ENCODE data around the gene FAM20B. TPM values are rescaled to one million over a fixed set of nuclear protein-coding genes. Genes with fewer than 3 reads are reported as not detected.

FAM20B gene
- total and polyA plus RNA-seq, 7 donors, result 22.5 to 55.2 (median 48.3) TPM

DNA sequence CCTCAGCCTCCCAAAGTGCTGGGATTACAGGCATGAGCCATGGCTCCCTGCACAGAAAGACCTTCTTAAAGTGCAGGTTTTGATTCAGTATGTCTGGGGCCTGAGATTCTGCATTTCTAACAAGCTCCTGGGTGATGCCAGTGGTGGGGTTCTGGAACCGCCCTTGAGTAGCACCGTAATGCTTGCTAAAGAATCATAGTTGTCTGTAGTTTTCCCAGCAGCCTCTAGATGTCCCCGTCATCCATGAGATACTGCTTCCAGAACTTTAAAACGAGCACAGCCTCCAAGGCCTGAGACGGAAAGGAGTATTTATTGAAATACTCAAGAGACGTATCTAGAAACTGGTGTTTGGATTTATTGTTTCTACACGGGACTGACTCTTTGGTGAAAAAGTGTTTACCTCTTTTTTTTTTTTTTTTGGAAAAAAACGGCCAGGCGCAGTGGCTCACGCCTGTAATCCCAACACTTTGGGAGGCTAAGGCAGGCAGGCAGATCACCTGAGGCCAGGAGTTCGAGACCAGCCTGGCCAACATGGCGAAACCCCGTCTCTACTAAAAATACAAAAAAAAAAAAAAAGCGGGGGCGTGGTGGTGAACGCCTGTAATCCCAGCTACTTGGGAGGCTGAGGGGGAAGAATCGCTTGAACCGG, 53.5 kb downstream of the FAM20B start:
- WGBS, 3 donors, result 46 to 53% (median 52%) methylated on average over 16 to 18 of the region's 18 CpGs
- ATAC-seq, result peak in 3 of 4 donors; percentile 26 to 54 (median 31)
- Histone ChIP-seq H3K4me1 (peaks cover 20% of the 10 kb centered on the region), H3K27ac (no peak overlapping the region), H3K9me3 (no peaks in the 10 kb centered on the region), H3K27me3 (ENCODE audit: insufficient read depth in 3 of 3, low read length in 2 of 3) (no peaks in the 10 kb centered on the region), H3K4me3 (no peak overlapping the region), H3K36me3 (ENCODE audit: insufficient read depth in 1 of 2, low read depth in 1 of 2) (peaks cover 0 to 26% of the 10 kb centered on the region in 2 donors)
- DNase-seq, result no peak
- TF ChIP-seq, protein P1, sequence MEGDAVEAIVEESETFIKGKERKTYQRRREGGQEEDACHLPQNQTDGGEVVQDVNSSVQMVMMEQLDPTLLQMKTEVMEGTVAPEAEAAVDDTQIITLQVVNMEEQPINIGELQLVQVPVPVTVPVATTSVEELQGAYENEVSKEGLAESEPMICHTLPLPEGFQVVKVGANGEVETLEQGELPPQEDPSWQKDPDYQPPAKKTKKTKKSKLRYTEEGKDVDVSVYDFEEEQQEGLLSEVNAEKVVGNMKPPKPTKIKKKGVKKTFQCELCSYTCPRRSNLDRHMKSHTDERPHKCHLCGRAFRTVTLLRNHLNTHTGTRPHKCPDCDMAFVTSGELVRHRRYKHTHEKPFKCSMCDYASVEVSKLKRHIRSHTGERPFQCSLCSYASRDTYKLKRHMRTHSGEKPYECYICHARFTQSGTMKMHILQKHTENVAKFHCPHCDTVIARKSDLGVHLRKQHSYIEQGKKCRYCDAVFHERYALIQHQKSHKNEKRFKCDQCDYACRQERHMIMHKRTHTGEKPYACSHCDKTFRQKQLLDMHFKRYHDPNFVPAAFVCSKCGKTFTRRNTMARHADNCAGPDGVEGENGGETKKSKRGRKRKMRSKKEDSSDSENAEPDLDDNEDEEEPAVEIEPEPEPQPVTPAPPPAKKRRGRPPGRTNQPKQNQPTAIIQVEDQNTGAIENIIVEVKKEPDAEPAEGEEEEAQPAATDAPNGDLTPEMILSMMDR (IDR thresholded peaks at IDR 0.05), result peak; percentile 65
- intact Hi-C loops (cut with DNase I), result loop anchor here (2.0 to 5.0 kb wide), 5 partner anchors 42 to 292 kb away; partner anchors contain the start of gene SOAT1 (in 1 of the 2)

DNA sequence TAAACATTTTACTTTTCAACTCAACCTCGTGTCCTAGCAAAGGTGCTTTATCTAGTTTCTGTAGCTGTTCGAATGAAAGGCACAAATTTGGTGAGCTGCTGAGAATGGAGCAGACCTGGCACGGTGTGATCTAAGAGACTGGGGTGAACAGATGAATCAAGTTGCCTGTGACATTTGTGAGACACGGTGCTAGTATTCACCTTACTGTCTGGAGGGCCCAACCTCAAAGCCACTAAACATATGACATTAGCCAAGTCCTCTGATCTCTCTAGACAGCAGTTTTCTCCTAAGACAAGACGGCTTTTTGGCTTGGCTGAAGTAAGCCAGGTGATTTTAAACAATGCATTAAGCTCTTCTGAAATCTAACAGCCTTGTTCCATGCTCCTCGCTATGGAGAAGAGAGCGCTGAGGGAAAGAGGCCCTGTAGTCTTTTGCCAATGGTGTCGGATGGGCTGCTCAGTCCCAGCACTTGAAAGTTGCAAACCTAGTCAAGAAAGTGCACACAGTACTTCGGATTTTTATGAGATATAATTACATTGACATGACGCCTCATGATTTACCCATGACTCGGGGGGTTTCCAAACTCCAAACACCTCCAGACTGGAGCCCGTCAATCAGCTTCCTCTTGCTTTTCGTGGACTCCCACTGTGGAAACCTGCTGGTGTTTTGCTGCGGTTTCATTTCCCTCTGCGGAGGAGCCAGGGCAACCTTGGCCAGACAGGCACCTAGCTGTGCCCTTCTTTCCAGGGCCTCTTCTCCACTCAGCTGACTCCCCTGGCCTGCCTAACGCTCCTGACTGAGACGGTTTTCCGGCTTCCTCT, 55.4 kb downstream of the FAM20B start:
- WGBS, 3 donors, result 17 to 25% (median 19%) methylated on average over 18 of the region's 18 CpGs
- peaks cover 0 to 27% of the 10 kb centered on the region in 2 donors for H3K36me3 ChIP-seq (ENCODE audit: insufficient read depth in 1 of 2, low read depth in 1 of 2)
- TF ChIP-seq, protein P1 (IDR thresholded peaks at IDR 0.05), result no peak
- ATAC-seq, result no peak
- peak overlapping the region; percentile 93 for H3K4me3 ChIP-seq
- intact Hi-C loops (cut with DNase I), result no loop called here
- peak overlapping the region; percentile 97 for H3K27ac ChIP-seq
- peaks cover 20% of the 10 kb centered on the region for H3K4me1 ChIP-seq
- no peaks in the 10 kb centered on the region for H3K9me3 ChIP-seq
- no peaks in the 10 kb centered on the region for H3K27me3 ChIP-seq (ENCODE audit: insufficient read depth in 3 of 3, low read length in 2 of 3)
- no peak for DNase-seq

DNA sequence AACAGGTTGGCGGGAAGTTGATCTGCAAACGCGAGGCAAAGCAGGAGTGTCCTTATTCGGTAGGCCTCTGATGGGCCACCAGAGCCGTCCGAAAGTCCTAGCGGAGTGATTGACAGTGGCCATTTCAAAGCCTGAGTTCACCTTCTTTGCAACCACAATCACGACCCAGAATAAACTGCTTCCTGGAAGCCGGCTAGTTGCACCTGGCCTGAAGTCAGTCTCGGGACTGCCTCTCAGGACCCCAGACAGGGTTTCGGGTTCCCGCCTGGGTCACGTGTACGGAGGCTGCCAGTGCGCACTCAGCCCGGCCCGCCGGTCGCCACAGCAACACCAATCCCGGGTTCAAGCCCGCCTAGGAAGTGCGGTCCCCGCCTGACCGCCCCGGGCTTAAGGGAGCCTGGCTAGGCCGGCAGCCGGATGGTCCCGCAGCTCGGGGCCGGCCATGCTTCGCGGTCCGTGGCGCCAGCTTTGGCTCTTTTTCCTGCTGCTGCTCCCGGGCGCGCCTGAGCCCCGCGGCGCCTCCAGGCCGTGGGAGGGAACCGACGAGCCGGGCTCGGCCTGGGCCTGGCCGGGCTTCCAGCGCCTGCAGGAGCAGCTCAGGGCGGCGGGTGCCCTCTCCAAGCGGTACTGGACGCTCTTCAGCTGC, 56.1 kb downstream of the FAM20B start, which contains the start of gene TOR3A:
TOR3A (plus strand) TSS at position 384 of the 646 bp plus-strand sequence; CDS start at position 443, 59 bp downstream.
- no peaks in the 10 kb centered on the region for H3K27me3 ChIP-seq (ENCODE audit: insufficient read depth in 3 of 3, low read length in 2 of 3)
- peak within 1 kb of the TSS; percentile 93 for H3K4me3 ChIP-seq
- intact Hi-C loops (cut with DNase I), result no loop called here
- DNase-seq (peak; percentile 94 to 97), ATAC-seq (peak; percentile 94 to 96 (median 94))
- TF ChIP-seq, protein P1 (IDR thresholded peaks at IDR 0.05), result no peak
- peaks cover 20% of the 10 kb centered on the region for H3K4me1 ChIP-seq
- peak within 1 kb of the TSS; percentile 97 for H3K27ac ChIP-seq
- H3K9me3 ChIP-seq, result no peaks in the 10 kb centered on the region
- WGBS, 3 donors, result 0 to 1% (median 0%) methylated on average over 30 to 51 of the region's 51 CpGs
- H3K36me3 ChIP-seq (ENCODE audit: insufficient read depth in 1 of 2, low read depth in 1 of 2), result peaks cover 0 to 27% of the 10 kb centered on the region in 2 donors

DNA sequence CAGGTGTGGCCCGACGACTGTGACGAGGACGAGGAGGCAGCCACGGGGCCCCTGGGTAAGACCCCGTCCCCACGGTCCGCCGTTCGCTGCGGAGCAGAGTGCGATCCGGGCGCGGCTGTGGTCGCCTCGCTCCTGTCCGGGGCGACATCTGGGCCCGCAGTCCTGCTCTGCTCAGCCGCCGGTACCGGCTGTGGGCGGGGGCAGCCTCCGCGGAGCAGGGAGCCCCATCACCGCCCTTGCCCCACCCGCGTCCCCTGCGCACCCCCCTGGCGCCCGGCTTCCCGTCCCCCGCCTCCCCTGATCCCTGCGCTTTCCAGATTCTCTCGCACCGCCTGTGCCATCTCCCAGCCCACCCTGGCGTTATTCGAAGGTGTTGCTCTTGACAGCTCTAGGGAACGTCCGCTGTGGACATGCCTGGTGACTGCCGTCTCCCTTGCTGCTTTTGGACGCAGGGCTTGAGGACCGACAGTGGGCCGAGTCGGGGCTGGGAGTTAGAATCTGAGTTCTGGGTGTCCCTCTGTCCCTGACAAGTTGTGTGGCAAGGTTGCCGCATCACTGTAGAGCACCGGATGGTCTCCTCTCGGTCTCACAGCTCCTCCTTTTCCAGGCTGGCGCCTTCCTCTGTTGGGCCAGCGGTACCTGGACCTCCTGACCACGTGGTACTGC, 56.8 kb downstream of the FAM20B start:
- intact Hi-C loops (cut with DNase I), result no loop called here
- ATAC-seq, result peak; percentile 33 to 42 (median 38)
- Histone ChIP-seq H3K4me3 (peak overlapping the region; percentile 93), H3K9me3 (no peaks in the 10 kb centered on the region), H3K27me3 (ENCODE audit: insufficient read depth in 3 of 3, low read length in 2 of 3) (no peaks in the 10 kb centered on the region), H3K4me1 (peaks cover 20% of the 10 kb centered on the region), H3K36me3 (ENCODE audit: insufficient read depth in 1 of 2, low read depth in 1 of 2) (peaks cover 0 to 31% of the 10 kb centered on the region in 2 donors), H3K27ac (peak overlapping the region; percentile 97)
- TF ChIP-seq, protein P1 (IDR thresholded peaks at IDR 0.05), result no peak
- 0 to 1% (median 0%) methylated on average over 43 to 52 of the region's 52 CpGs for WGBS, 3 donors
- DNase-seq, result peak in 1 of 2 donors; percentile 42
